Activated CD4-positive, alpha-beta T cell treated with anti-CD3 and anti-CD28 coated beads for 36 hours (primary cell): ENCODE measurements around the gene RNF2. TPM values are rescaled to one million over a fixed set of nuclear protein-coding genes. Genes with fewer than 3 reads are reported as not detected.

ENCODE experiments used
- ATAC-seq: fragments of 200-7000 bp; cut with Tn5 transposase; one replicate; pipeline ENCODE4 v1.10.0; 2021; ENCODE audit warnings: mild to moderate bottlenecking, moderate library complexity
- CTCF ChIA-PET: fragments of 350-600 bp; sonication (Branson Sonifier 250); formaldehyde crosslinking; loops from one replicate; lab custom pipeline; 2021; ENCODE audit warnings: antibody characterized with exemption; lab: Charles Lee
- POLR2A ChIA-PET: fragments of 350-600 bp; sonication (Branson Sonifier 250); formaldehyde crosslinking; loops from one replicate; lab custom pipeline; 2021; ENCODE audit warnings: antibody characterized with exemption, inconsistent platforms; lab: Charles Lee
- DNase-seq: peaks from one replicate; pipeline ENCODE4 v3.0.0-alpha.2; 2020
- H3K27ac Mint-ChIP-seq: one replicate; pipeline ENCODE4 v1.8.0; 2021; ENCODE audit warnings: mixed read lengths
- H3K27me3 Mint-ChIP-seq: one replicate; pipeline ENCODE4 v1.8.0; 2021; ENCODE audit warnings: mixed read lengths
- H3K36me3 Mint-ChIP-seq: one replicate; pipeline ENCODE4 v1.8.0; 2021; ENCODE audit warnings: low read depth, mixed read lengths
- H3K4me1 Mint-ChIP-seq: one replicate; pipeline ENCODE4 v1.8.0; 2021; ENCODE audit warnings: mixed read lengths
- H3K4me3 Mint-ChIP-seq: one replicate; pipeline ENCODE4 v1.8.0; 2021; ENCODE audit warnings: mild to moderate bottlenecking, moderate library complexity, mixed read lengths
- H3K9me3 Mint-ChIP-seq: one replicate; pipeline ENCODE4 v1.8.0; 2021; ENCODE audit warnings: low read depth, mixed read lengths
- intact Hi-C, 2 experiments: fragments of 100-400 bp; cut with DNase I in 1 of 2; cut with micrococcal nuclease in 1 of 2; formaldehyde crosslinking; loops; one replicate each; pipeline versions ENCODE4 v1.14.2 to v1.15.1; 2022 to 2024; cut with DNase I, micrococcal nuclease
- total RNA-seq, 2 experiments: library from RNA; stranded (reverse); gene quantifications; one replicate each; pipeline ENCODE4 v1.2.3, GENCODE V29; 2021

The RNF2 gene
- total RNA-seq, 2 experiments from 2014 or later: 19.6 to 23.6 TPM

GRCh38 chr1:185144233-185144632 is 98.9 kb downstream of the RNF2 start:
- POLR2A ChIA-PET: no interaction called here
- DNase-seq (no peak), ATAC-seq (no peak)
- no peak overlapping the region for H3K4me3 Mint-ChIP-seq
- H3K9me3 Mint-ChIP-seq: no peaks in the 10 kb centered on the region
- no peaks in the 10 kb centered on the region for H3K27me3 Mint-ChIP-seq
- no peaks in the 10 kb centered on the region for H3K4me1 Mint-ChIP-seq
- H3K36me3 Mint-ChIP-seq: peaks cover 16% of the 10 kb centered on the region
- H3K27ac Mint-ChIP-seq: no peak overlapping the region
- intact Hi-C loops: no loop called here
- CTCF ChIA-PET: interaction anchor here (0.7 to 1.1 kb wide), 2 partner anchors 12 kb away, joined by 4 read pairs; partner anchors contain the start of gene TRMT1L

GRCh38 chr1:185151215-185151614 is 105.9 kb downstream of the RNF2 start:
- DNase-seq: no peak
- intact Hi-C loops: no loop called here
- Mint-ChIP-seq H3K4me3 (no peak overlapping the region), H3K36me3 (peaks cover 27% of the 10 kb centered on the region), H3K4me1 (peaks cover 35% of the 10 kb centered on the region), H3K27ac (no peak overlapping the region), H3K27me3 (no peaks in the 10 kb centered on the region), H3K9me3 (no peaks in the 10 kb centered on the region)
- ATAC-seq: no peak
- POLR2A ChIA-PET: no interaction called here
- CTCF ChIA-PET: no interaction called here

Other genes starting within 250 kb of the RNF2 start
- gene NIBAN1, start 71.0 kb upstream of the RNF2 start, total RNA-seq: 10 to 100 TPM; 18.6 to 19.7 TPM
- 10 to 100 TPM; 33.7 to 38.7 TPM for gene TRMT1L, start 111.4 kb downstream of the RNF2 start, total RNA-seq
- 1 to 10 TPM; 3.0 to 3.3 TPM for gene SWT1, start 111.6 kb downstream of the RNF2 start, total RNA-seq